SK-N-SH (cell line): ENCODE data around the gene ZNF468. TPM values are rescaled to one million over a fixed set of nuclear protein-coding genes. Genes with fewer than 3 reads are reported as not detected.

Experiments
- CTCF ChIA-PET: fragments of 300-600, 350-600 bp; formaldehyde crosslinking; extraction: SDS; loops from one replicate; lab custom pipeline; 2021; lab: Yijun Ruan, JAX
- POLR2A ChIA-PET: fragments of 350-600 bp; sonication (Branson Sonifier 250); formaldehyde crosslinking; extraction: SDS; loops from one replicate; lab custom pipeline; 2020; ENCODE audit warnings: antibody characterized with exemption, inconsistent platforms; lab: Yijun Ruan, JAX
- DNase-seq: peaks from one replicate; pipeline ENCODE4 v3.0.0; 2012
- H2AFZ ChIP-seq: fragments of 200-600 bp; sonication (generic); 2 replicates; pipeline ENCODE4 v1.8.1; 2016; ENCODE audit warnings: antibody characterized with exemption, mild to moderate bottlenecking, low read depth
- H3F3A ChIP-seq: fragments of 200-600 bp; sonication (generic); replicated peaks from 2 replicates; pipeline ENCODE3; 2016; ENCODE audit warnings: antibody characterized with exemption, mild to moderate bottlenecking; ENCODE audit not compliant: insufficient read depth
- H3K27ac ChIP-seq, 2 experiments: fragments of 200-500 bp in 1 of 2; fragments of 200-600 bp in 1 of 2; sonication (Bioruptor generic) in 1 of 2; sonication (generic), shearing (Covaris generic) in 1 of 2; 2 replicates each; pipeline versions ENCODE4 v1.5.1 to v1.6.1; 2014 to 2016; ENCODE audit warnings: low read depth in 2 of 2, inconsistent platforms in 1 of 2, low read length in 1 of 2, mild to moderate bottlenecking in 1 of 2, mixed read lengths in 1 of 2
- H3K27me3 ChIP-seq: fragments of 200-600 bp; sonication (generic), shearing (Covaris generic); 2 replicates; pipeline ENCODE4 v1.6.1; 2016; ENCODE audit warnings: mixed run types; ENCODE audit not compliant: insufficient read depth
- H3K36me3 ChIP-seq, 2 experiments: fragments of 200-500 bp in 1 of 2; fragments of 200-600 bp in 1 of 2; sonication (Bioruptor generic) in 1 of 2; sonication (generic) in 1 of 2; replicated peaks in 1 of 2; 2 replicates each; pipeline versions ENCODE3 to v1.5.1; 2014 to 2016; ENCODE audit warnings: low read length in 1 of 2, mild to moderate bottlenecking in 1 of 2; ENCODE audit not compliant: insufficient read depth in 2 of 2, control insufficient read depth in 1 of 2
- H3K4me1 ChIP-seq, 2 experiments: fragments of 200-500 bp in 1 of 2; fragments of 200-600 bp in 1 of 2; sonication (Bioruptor generic) in 1 of 2; sonication (generic), shearing (Covaris generic) in 1 of 2; 2 replicates each; pipeline versions ENCODE4 v1.5.1 to v1.6.1; 2014 to 2016; ENCODE audit warnings: low read depth in 1 of 2, low read length in 1 of 2, mixed run types in 1 of 2; ENCODE audit not compliant: insufficient read depth in 2 of 2, control insufficient read depth in 1 of 2
- H3K4me2 ChIP-seq: fragments of 200-600 bp; sonication (generic), shearing (Covaris generic); 2 replicates; pipeline ENCODE4 v1.6.1; 2017; ENCODE audit warnings: mixed run types
- H3K4me3 ChIP-seq, 2 experiments: fragments of 200-500 bp in 1 of 2; fragments of 200-600 bp in 1 of 2; sonication (Bioruptor generic) in 1 of 2; sonication (generic), shearing (Covaris generic) in 1 of 2; 2 replicates each; pipeline versions ENCODE4 v1.5.1 to v1.8.1; 2014 to 2016; ENCODE audit warnings: low read depth in 2 of 2, inconsistent platforms in 1 of 2, low read length in 1 of 2, mild to moderate bottlenecking in 1 of 2, mixed read lengths in 1 of 2, moderate library complexity in 1 of 2
- H3K79me2 ChIP-seq: fragments of 200-600 bp; sonication (generic); 2 replicates; pipeline ENCODE4 v1.8.1; 2017; ENCODE audit warnings: mild to moderate bottlenecking; ENCODE audit not compliant: insufficient read depth
- H3K9ac ChIP-seq: fragments of 200-600 bp; sonication (generic); 2 replicates; pipeline ENCODE4 v1.6.1; 2017; ENCODE audit warnings: mixed run types
- H3K9me2 ChIP-seq: fragments of 200-600 bp; sonication (generic); 2 replicates; pipeline ENCODE4 v1.6.1; 2017; ENCODE audit warnings: mixed run types
- H3K9me3 ChIP-seq: fragments of 200-600 bp; sonication (generic); 2 replicates; pipeline ENCODE4 v1.6.1; 2017; ENCODE audit warnings: mixed run types, mild to moderate bottlenecking, moderate library complexity
- H4K20me1 ChIP-seq: fragments of 200-600 bp; sonication (generic); 2 replicates; pipeline ENCODE4 v1.6.1; 2017; ENCODE audit warnings: mild to moderate bottlenecking, mixed run types; ENCODE audit not compliant: insufficient read depth
- CHD2 ChIP-seq: fragments of 150-350 bp; IDR thresholded peaks from 2 replicates; pipeline ENCODE4 v1.6.1; 2018; ENCODE audit warnings: low read length; ENCODE audit not compliant: partially characterized antibody
- ELF1 ChIP-seq: IDR thresholded peaks from 2 replicates; pipeline ENCODE4 v1.4.0; 2012
- EP300 ChIP-seq, 2 experiments: IDR thresholded peaks; 2 replicates each; pipeline versions ENCODE4 v1.4.0 to v1.6.1; 2012; ENCODE audit warnings: borderline replicate concordance in 1 of 2, low read depth in 1 of 2, low read length in 1 of 2
- EZH2phosphoT487 ChIP-seq: fragments of 200-600 bp; sonication (generic); IDR thresholded peaks from 2 replicates; pipeline ENCODE4 v1.6.1; 2017; ENCODE audit warnings: low read depth, mixed run types, mild to moderate bottlenecking, antibody characterized with exemption, moderate library complexity, borderline replicate concordance
- FOXJ3 ChIP-seq: sonication (generic); formaldehyde crosslinking; IDR thresholded peaks from 2 replicates; pipeline ENCODE4 v1.5.1; 2020; ENCODE audit warnings: mild to moderate bottlenecking, missing genetic modification reagents
- GABPA ChIP-seq: IDR thresholded peaks from 2 replicates; pipeline ENCODE4 v1.4.0; 2012; ENCODE audit warnings: low read depth, mild to moderate bottlenecking
- JUND ChIP-seq: IDR thresholded peaks from 2 replicates; pipeline ENCODE4 v1.4.0; 2012
- MXI1 ChIP-seq: IDR thresholded peaks from 2 replicates; pipeline ENCODE4 v1.6.1; 2012; ENCODE audit warnings: mild to moderate bottlenecking, low read depth, low read length, improper control_type of control experiment
- NRF1 ChIP-seq: IDR thresholded peaks from 2 replicates; pipeline ENCODE4 v1.6.1; 2012; ENCODE audit warnings: low read depth, mild to moderate bottlenecking, low read length
- RAD21 ChIP-seq: IDR thresholded peaks from 2 replicates; pipeline ENCODE4 v1.6.1; 2012; ENCODE audit warnings: mild to moderate bottlenecking, low read length
- RXRA ChIP-seq: IDR thresholded peaks from 2 replicates; pipeline ENCODE4 v1.4.0; 2012; ENCODE audit warnings: low read depth, mild to moderate bottlenecking, borderline replicate concordance
- SIN3A ChIP-seq: IDR thresholded peaks from 2 replicates; pipeline ENCODE4 v1.6.1; 2012; ENCODE audit warnings: low read depth, mild to moderate bottlenecking, low read length, moderate library complexity, borderline replicate concordance
- SMC3 ChIP-seq: IDR thresholded peaks from 2 replicates; pipeline ENCODE4 v1.6.1; 2012; ENCODE audit warnings: low read depth, low read length, improper control_type of control experiment
- TAF1 ChIP-seq: IDR thresholded peaks from 2 replicates; pipeline ENCODE4 v1.6.1; 2012; ENCODE audit warnings: low read depth, mild to moderate bottlenecking, low read length, moderate library complexity, borderline replicate concordance
- WGBS: methylation state at CpG from one replicate; pipeline ENCODE4 v1.1.6; 2017; ENCODE audit warnings: low lambda C conversion rate; 5-methylcytosine and 5-hydroxymethylcytosine counted together
- polyA plus RNA-seq, 3 experiments: library from polyadenylated mRNA; depleted of rRNA; stranded (reverse); fragments of >200 nt; gene quantifications; 2 replicates each; pipeline ENCODE4 v1.2.3, GENCODE V29; 2012
- TF ChIP-seq, protein P1 (sequence below): IDR thresholded peaks from 2 replicates; pipeline ENCODE4 v1.6.1; 2012; ENCODE audit warnings: mild to moderate bottlenecking, low read depth, low read length, moderate library complexity
- TF ChIP-seq, protein P2 (sequence below): IDR thresholded peaks from 2 replicates; pipeline ENCODE4; 2012
- TF ChIP-seq, protein P3 (sequence below): IDR thresholded peaks from 2 replicates; pipeline ENCODE4 v1.4.0; 2012; ENCODE audit warnings: low read depth
- TF ChIP-seq, protein P4 (sequence below): fragments of 150-350 bp; IDR thresholded peaks from 2 replicates; pipeline ENCODE4 v1.6.1; 2016; ENCODE audit warnings: mild to moderate bottlenecking, low read depth, low read length
- TF ChIP-seq, protein P5 (sequence below): IDR thresholded peaks from 2 replicates; pipeline ENCODE4 v1.4.0; 2012; ENCODE audit warnings: low read depth, borderline replicate concordance

Gene ZNF468
- polyA plus RNA-seq, 1 of the 3 experiments (the other 2 are of a cell fraction), result 7.8 TPM

DNA sequence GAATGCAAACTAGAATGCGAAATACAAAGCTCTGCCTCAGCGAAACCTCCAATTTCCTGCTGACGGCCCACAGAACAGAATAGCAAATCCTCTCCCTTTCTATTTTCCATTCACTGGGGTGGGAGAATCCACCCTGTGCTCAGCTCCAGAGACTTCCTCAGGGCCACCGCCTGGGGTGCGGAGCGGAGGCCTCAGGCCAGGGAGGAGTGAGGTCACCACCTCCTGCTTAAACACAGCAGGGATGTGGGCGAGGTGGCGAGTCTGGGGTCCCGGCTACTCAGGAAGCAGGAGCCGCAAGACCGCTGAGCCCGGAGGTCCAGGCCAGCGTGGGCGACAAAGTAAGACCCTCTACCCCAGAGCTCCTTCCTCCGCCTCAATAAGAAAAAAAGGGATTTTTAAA lies 40.7 kb upstream of the ZNF468 start:
- H3K79me2 ChIP-seq, result peaks cover 36% of the 10 kb centered on the region
- no peak overlapping the region for H3K9ac ChIP-seq
- no peaks in the 10 kb centered on the region for H3K9me3 ChIP-seq
- H3K4me1 ChIP-seq, result no peaks in the 10 kb centered on the region; a peak in 1 of 4 replicates
- 93% methylated on average over 15 of the region's 15 CpGs for WGBS
- peak overlapping the region in 1 of 2 experiments; percentile 89; a peak in 1 of 4 replicates for H3K27ac ChIP-seq
- H3F3A ChIP-seq, result peaks cover 3% of the 10 kb centered on the region
- peak overlapping the region in 1 of 2 experiments; percentile 98; a peak in 1 of 4 replicates for H3K4me3 ChIP-seq
- CTCF ChIA-PET, result no interaction called here
- H3K4me2 ChIP-seq, result peak overlapping the region; percentile 88; the same call in 1 of the 2 replicates
- peaks cover 0 to 16% of the 10 kb centered on the region in 2 experiments for H3K36me3 ChIP-seq
- no peaks in the 10 kb centered on the region for H3K9me2 ChIP-seq
- H2AFZ ChIP-seq, result peak overlapping the region; percentile 95; the same call in 1 of the 2 replicates
- DNase-seq, result no peak
- no peaks in the 10 kb centered on the region for H4K20me1 ChIP-seq
- TF ChIP-seq CHD2 (no peak), EP300 (IDR thresholded peaks at IDR 0.05; ENCODE audit: borderline replicate concordance in 1 of 2, low read depth in 1 of 2, low read length in 1 of 2) (no peak), ELF1 (no peak), TAF1 (no peak), NRF1 (no peak), SMC3 (no peak), RXRA (no peak), MXI1 (no peak), RAD21 (no peak), FOXJ3 (CRISPR knock-in tag) (no peak), SIN3A (no peak), JUND (no peak), GABPA (no peak), EZH2phosphoT487 (no peak)
- TF ChIP-seq, protein P1, sequence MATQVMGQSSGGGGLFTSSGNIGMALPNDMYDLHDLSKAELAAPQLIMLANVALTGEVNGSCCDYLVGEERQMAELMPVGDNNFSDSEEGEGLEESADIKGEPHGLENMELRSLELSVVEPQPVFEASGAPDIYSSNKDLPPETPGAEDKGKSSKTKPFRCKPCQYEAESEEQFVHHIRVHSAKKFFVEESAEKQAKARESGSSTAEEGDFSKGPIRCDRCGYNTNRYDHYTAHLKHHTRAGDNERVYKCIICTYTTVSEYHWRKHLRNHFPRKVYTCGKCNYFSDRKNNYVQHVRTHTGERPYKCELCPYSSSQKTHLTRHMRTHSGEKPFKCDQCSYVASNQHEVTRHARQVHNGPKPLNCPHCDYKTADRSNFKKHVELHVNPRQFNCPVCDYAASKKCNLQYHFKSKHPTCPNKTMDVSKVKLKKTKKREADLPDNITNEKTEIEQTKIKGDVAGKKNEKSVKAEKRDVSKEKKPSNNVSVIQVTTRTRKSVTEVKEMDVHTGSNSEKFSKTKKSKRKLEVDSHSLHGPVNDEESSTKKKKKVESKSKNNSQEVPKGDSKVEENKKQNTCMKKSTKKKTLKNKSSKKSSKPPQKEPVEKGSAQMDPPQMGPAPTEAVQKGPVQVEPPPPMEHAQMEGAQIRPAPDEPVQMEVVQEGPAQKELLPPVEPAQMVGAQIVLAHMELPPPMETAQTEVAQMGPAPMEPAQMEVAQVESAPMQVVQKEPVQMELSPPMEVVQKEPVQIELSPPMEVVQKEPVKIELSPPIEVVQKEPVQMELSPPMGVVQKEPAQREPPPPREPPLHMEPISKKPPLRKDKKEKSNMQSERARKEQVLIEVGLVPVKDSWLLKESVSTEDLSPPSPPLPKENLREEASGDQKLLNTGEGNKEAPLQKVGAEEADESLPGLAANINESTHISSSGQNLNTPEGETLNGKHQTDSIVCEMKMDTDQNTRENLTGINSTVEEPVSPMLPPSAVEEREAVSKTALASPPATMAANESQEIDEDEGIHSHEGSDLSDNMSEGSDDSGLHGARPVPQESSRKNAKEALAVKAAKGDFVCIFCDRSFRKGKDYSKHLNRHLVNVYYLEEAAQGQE, result no peak
- TF ChIP-seq, protein P2, sequence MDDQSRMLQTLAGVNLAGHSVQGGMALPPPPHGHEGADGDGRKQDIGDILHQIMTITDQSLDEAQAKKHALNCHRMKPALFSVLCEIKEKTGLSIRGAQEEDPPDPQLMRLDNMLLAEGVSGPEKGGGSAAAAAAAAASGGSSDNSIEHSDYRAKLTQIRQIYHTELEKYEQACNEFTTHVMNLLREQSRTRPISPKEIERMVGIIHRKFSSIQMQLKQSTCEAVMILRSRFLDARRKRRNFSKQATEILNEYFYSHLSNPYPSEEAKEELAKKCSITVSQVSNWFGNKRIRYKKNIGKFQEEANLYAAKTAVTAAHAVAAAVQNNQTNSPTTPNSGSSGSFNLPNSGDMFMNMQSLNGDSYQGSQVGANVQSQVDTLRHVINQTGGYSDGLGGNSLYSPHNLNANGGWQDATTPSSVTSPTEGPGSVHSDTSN, result no peak
- TF ChIP-seq, protein P3, sequence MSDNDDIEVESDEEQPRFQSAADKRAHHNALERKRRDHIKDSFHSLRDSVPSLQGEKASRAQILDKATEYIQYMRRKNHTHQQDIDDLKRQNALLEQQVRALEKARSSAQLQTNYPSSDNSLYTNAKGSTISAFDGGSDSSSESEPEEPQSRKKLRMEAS, result no peak
- TF ChIP-seq, protein P4, sequence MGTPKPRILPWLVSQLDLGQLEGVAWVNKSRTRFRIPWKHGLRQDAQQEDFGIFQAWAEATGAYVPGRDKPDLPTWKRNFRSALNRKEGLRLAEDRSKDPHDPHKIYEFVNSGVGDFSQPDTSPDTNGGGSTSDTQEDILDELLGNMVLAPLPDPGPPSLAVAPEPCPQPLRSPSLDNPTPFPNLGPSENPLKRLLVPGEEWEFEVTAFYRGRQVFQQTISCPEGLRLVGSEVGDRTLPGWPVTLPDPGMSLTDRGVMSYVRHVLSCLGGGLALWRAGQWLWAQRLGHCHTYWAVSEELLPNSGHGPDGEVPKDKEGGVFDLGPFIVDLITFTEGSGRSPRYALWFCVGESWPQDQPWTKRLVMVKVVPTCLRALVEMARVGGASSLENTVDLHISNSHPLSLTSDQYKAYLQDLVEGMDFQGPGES, result no peak
- TF ChIP-seq, protein P5, sequence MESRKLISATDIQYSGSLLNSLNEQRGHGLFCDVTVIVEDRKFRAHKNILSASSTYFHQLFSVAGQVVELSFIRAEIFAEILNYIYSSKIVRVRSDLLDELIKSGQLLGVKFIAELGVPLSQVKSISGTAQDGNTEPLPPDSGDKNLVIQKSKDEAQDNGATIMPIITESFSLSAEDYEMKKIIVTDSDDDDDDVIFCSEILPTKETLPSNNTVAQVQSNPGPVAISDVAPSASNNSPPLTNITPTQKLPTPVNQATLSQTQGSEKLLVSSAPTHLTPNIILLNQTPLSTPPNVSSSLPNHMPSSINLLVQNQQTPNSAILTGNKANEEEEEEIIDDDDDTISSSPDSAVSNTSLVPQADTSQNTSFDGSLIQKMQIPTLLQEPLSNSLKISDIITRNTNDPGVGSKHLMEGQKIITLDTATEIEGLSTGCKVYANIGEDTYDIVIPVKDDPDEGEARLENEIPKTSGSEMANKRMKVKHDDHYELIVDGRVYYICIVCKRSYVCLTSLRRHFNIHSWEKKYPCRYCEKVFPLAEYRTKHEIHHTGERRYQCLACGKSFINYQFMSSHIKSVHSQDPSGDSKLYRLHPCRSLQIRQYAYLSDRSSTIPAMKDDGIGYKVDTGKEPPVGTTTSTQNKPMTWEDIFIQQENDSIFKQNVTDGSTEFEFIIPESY, result no peak
- H3K27me3 ChIP-seq, result no peaks in the 10 kb centered on the region
- POLR2A ChIA-PET, result no interaction called here
